BLaER1 treated with 17β-estradiol and CSF1 and Interleukin-3, amounts not matched to agents 10 nM and 100 nM (cell line): Measurements from ENCODE around the gene PCDHGA10.
"Not testable (repeated sequence)": the region's sequence is repeated elsewhere in the genome, so short reads cannot be mapped to it uniquely, and the experiment has no call there.

Source experiments
- H3K27ac ChIP-seq, 11 experiments: shearing (Covaris generic); formaldehyde crosslinking; 2 replicates each; pipeline ENCODE4 v1.8.1; 2022
- H3K27me3 ChIP-seq, 11 experiments: shearing (Covaris generic); formaldehyde crosslinking; 2 replicates each; pipeline ENCODE4 v1.8.1; 2022
- H3K36me3 ChIP-seq, 11 experiments: shearing (Covaris generic); formaldehyde crosslinking; 2 replicates each; pipeline ENCODE4 v1.8.1; 2022
- H3K4me1 ChIP-seq, 10 experiments: shearing (Covaris generic); formaldehyde crosslinking; 2 replicates each; pipeline ENCODE4 v1.8.1; 2022
- H3K4me2 ChIP-seq, 11 experiments: shearing (Covaris generic); formaldehyde crosslinking; 2 replicates each; pipeline ENCODE4 v1.8.1; 2022
- H3K4me3 ChIP-seq, 10 experiments: shearing (Covaris generic); formaldehyde crosslinking; 2 replicates each; pipeline ENCODE4 v1.8.1; 2022
- H3K9ac ChIP-seq, 11 experiments: shearing (Covaris generic); formaldehyde crosslinking; 2 replicates each; pipeline ENCODE4 v1.8.1; 2022
- H3K9me3 ChIP-seq, 11 experiments: shearing (Covaris generic); formaldehyde crosslinking; replicated peaks in 1 of 11; 2 replicates each; pipeline ENCODE4 v1.8.1; 2022
- H4K20me1 ChIP-seq, 11 experiments: shearing (Covaris generic); formaldehyde crosslinking; 2 replicates each; pipeline ENCODE4 v1.8.1; 2022
- Cebpa-rat ChIP-seq, 11 experiments: shearing (Covaris generic); IDR thresholded peaks; 2 replicates each; pipeline ENCODE4 v1.8.1; 2022

The PCDHGA10 gene

GRCh38 chr5:141419074-141419880, 6.5 kb downstream of the PCDHGA10 start:
- H4K20me1 ChIP-seq, result no peaks in the 10 kb centered on the region
- H3K27me3 ChIP-seq, result peaks cover 14 to 54% (median 43%) of the 10 kb centered on the region in 11 experiments
- H3K4me2 ChIP-seq, result no peak overlapping the region
- peaks cover 73 to 82% (median 76%) of the 10 kb centered on the region in 11 experiments for H3K9me3 ChIP-seq
- no peak for TF ChIP-seq Cebpa-rat (IDR thresholded peaks at IDR 0.05)
- peak overlapping the region in 4 of 10 experiments; percentile 23 to 48 (median 37); a peak in 3 of 20 replicates for H3K4me3 ChIP-seq
- no peak overlapping the region for H3K27ac ChIP-seq
- no peak overlapping the region for H3K9ac ChIP-seq
- H3K36me3 ChIP-seq, result peaks cover 0 to 47% (median 27%) of the 10 kb centered on the region in 11 experiments; a peak in 14 of 22 replicates
- peaks cover 0 to 16% (median 7%) of the 10 kb centered on the region in 10 experiments; a peak in 13 of 20 replicates for H3K4me1 ChIP-seq

- H3K4me1 ChIP-seq, result peaks cover 0 to 3% (median 0%) of the 10 kb centered on the region in 10 experiments; a peak in 2 of 20 replicates
- H3K4me2 ChIP-seq, result no peak within 1 kb of the TSS
- H3K27ac ChIP-seq, result no peak within 1 kb of the TSS
- H3K4me3 ChIP-seq, result peak within 1 kb of the TSS in 6 of 10 experiments; percentile 2 to 35 (median 16); a peak in 4 of 20 replicates
- peaks cover 63 to 77% (median 70%) of the 10 kb centered on the region in 11 experiments for H3K9me3 ChIP-seq
- H3K27me3 ChIP-seq, result peaks cover 8 to 42% (median 31%) of the 10 kb centered on the region in 11 experiments; a peak in 20 of 22 replicates
- H3K9ac ChIP-seq, result no peak within 1 kb of the TSS
- no peaks in the 10 kb centered on the region for H4K20me1 ChIP-seq
- peaks cover 0 to 51% (median 27%) of the 10 kb centered on the region in 11 experiments; a peak in 14 of 22 replicates for H3K36me3 ChIP-seq
- no peak for TF ChIP-seq Cebpa-rat (IDR thresholded peaks at IDR 0.05)
Measured at GRCh38 chr5:141420855-141421488, 8.2 kb downstream of the PCDHGA10 start, which contains the start of gene PCDHGA11. Gene PCDHGA11 (plus strand): TSS chr5:141421051. CDS start chr5:141421228, 177 bp downstream.

- no peak overlapping the region for H3K4me2 ChIP-seq
- no peak overlapping the region for H3K27ac ChIP-seq
Measured at GRCh38 chr5:141421489-141421855, 8.7 kb downstream of the PCDHGA10 start.

GRCh38 chr5:141422742-141423291, 10.0 kb downstream of the PCDHGA10 start:
- Histone ChIP-seq H3K9ac (no peak overlapping the region), H3K4me2 (no peak overlapping the region), H3K36me3 (peaks cover 9 to 68% (median 44%) of the 10 kb centered on the region in 11 experiments; a peak in 17 of 22 replicates), H3K27me3 (peaks cover 8 to 39% (median 29%) of the 10 kb centered on the region in 11 experiments; a peak in 20 of 22 replicates), H3K4me3 (no peak overlapping the region), H3K27ac (no peak overlapping the region), H4K20me1 (no peaks in the 10 kb centered on the region), H3K9me3 (peaks cover 64 to 89% (median 71%) of the 10 kb centered on the region in 11 experiments), H3K4me1 (no peaks in the 10 kb centered on the region)
- TF ChIP-seq Cebpa-rat (IDR thresholded peaks at IDR 0.05), result no peak

More at GRCh38 chr5:141421489-141421855, 8.7 kb downstream of the PCDHGA10 start:
- H3K27me3 ChIP-seq, result peaks cover 8 to 42% (median 31%) of the 10 kb centered on the region in 11 experiments; a peak in 20 of 22 replicates
- H3K4me3 ChIP-seq, result peak overlapping the region in 4 of 10 experiments; percentile 14 to 35 (median 16); a peak in 1 of 20 replicates
- H3K4me1 ChIP-seq, result no peaks in the 10 kb centered on the region
- peaks cover 0 to 55% (median 31%) of the 10 kb centered on the region in 11 experiments; a peak in 14 of 22 replicates for H3K36me3 ChIP-seq
- TF ChIP-seq Cebpa-rat (IDR thresholded peaks at IDR 0.05), result no peak
- H3K9me3 ChIP-seq, result peaks cover 63 to 81% (median 70%) of the 10 kb centered on the region in 11 experiments
- no peaks in the 10 kb centered on the region for H4K20me1 ChIP-seq
- no peak overlapping the region for H3K9ac ChIP-seq

GRCh38 chr5:141427783-141428426, 15.1 kb downstream of the PCDHGA10 start:
- peaks cover 0 to 5% (median 2%) of the 10 kb centered on the region in 10 experiments; a peak in 3 of 20 replicates for H3K4me1 ChIP-seq
- H3K9ac ChIP-seq, result no peak overlapping the region
- peaks cover 0 to 3% (median 0%) of the 10 kb centered on the region in 11 experiments; a peak in 1 of 22 replicates for H3K27me3 ChIP-seq
- no peaks in the 10 kb centered on the region for H4K20me1 ChIP-seq
- H3K36me3 ChIP-seq, result peaks cover 9 to 44% (median 28%) of the 10 kb centered on the region in 11 experiments; a peak in 18 of 22 replicates
- no peak overlapping the region for H3K27ac ChIP-seq
- H3K9me3 ChIP-seq, result peaks cover 42 to 64% (median 50%) of the 10 kb centered on the region in 11 experiments
- H3K4me2 ChIP-seq, result no peak overlapping the region
- TF ChIP-seq Cebpa-rat (IDR thresholded peaks at IDR 0.05), result no peak
- no peak overlapping the region for H3K4me3 ChIP-seq

- TF ChIP-seq Cebpa-rat (IDR thresholded peaks at IDR 0.05), result no peak
- peak within 1 kb of the TSS; percentile 62 to 84 (median 77) for H3K9ac ChIP-seq
- peaks cover 0 to 11% (median 2%) of the 10 kb centered on the region in 10 experiments; a peak in 3 of 20 replicates for H3K4me1 ChIP-seq
- peak within 1 kb of the TSS; percentile 59 to 77 (median 68) for H3K4me3 ChIP-seq
- no peaks in the 10 kb centered on the region for H4K20me1 ChIP-seq
- peaks cover 59 to 78% (median 65%) of the 10 kb centered on the region in 11 experiments for H3K9me3 ChIP-seq
- peaks cover 13 to 48% (median 29%) of the 10 kb centered on the region in 11 experiments; a peak in 18 of 22 replicates for H3K36me3 ChIP-seq
- H3K4me2 ChIP-seq, result peak within 1 kb of the TSS; percentile 69 to 89 (median 82)
- no peaks in the 10 kb centered on the region for H3K27me3 ChIP-seq
- H3K27ac ChIP-seq, result peak within 1 kb of the TSS in 10 of 11 experiments; percentile 37 to 85 (median 76); a peak in 20 of 22 replicates
Measured at GRCh38 chr5:141430332-141431113, 17.7 kb downstream of the PCDHGA10 start, which contains the start of gene PCDHGA12. Gene PCDHGA12 (plus strand): TSS chr5:141430507. CDS start chr5:141430760, 253 bp downstream.

- Histone ChIP-seq H3K36me3 (peaks cover 13 to 45% (median 23%) of the 10 kb centered on the region in 11 experiments; a peak in 18 of 22 replicates), H3K9me3 (peaks cover 63 to 78% (median 68%) of the 10 kb centered on the region in 11 experiments), H4K20me1 (no peaks in the 10 kb centered on the region), H3K4me3 (peak overlapping the region; percentile 59 to 77 (median 68)), H3K27ac (peak overlapping the region in 10 of 11 experiments; percentile 37 to 85 (median 76); a peak in 20 of 22 replicates), H3K4me2 (peak overlapping the region; percentile 69 to 89 (median 82)), H3K9ac (peak overlapping the region; percentile 62 to 84 (median 77)), H3K4me1 (peaks cover 0 to 11% (median 2%) of the 10 kb centered on the region in 10 experiments; a peak in 3 of 20 replicates), H3K27me3 (no peaks in the 10 kb centered on the region)
- no peak for TF ChIP-seq Cebpa-rat (IDR thresholded peaks at IDR 0.05)
Measured at GRCh38 chr5:141431286-141431685, 18.5 kb downstream of the PCDHGA10 start.

GRCh38 chr5:141432308-141432707, 19.5 kb downstream of the PCDHGA10 start:
- H3K27me3 ChIP-seq, H4K20me1 ChIP-seq, H3K9ac ChIP-seq, H3K4me2 ChIP-seq, H3K27ac ChIP-seq: not testable (repeated sequence)
- peaks cover 0 to 11% (median 2%) of the 10 kb centered on the region in 10 experiments; a peak in 3 of 20 replicates for H3K4me1 ChIP-seq
- peaks cover 53 to 78% (median 72%) of the 10 kb centered on the region in 11 experiments for H3K9me3 ChIP-seq
- peak overlapping the region in 7 of 10 experiments; percentile 7 to 77 (median 68); a peak in 11 of 20 replicates for H3K4me3 ChIP-seq
- H3K36me3 ChIP-seq, result peaks cover 9 to 35% (median 16%) of the 10 kb centered on the region in 11 experiments; a peak in 18 of 22 replicates

GRCh38 chr5:141432726-141433125, 19.9 kb downstream of the PCDHGA10 start:
- H3K27ac ChIP-seq, H3K9ac ChIP-seq, H3K27me3 ChIP-seq, H4K20me1 ChIP-seq: not testable (repeated sequence)
- Histone ChIP-seq H3K4me2 (peak overlapping the region in 2 of 11 experiments; percentile 1 to 24; a peak in 2 of 22 replicates), H3K9me3 (peaks cover 52 to 78% (median 72%) of the 10 kb centered on the region in 11 experiments), H3K4me1 (peaks cover 0 to 11% (median 2%) of the 10 kb centered on the region in 10 experiments; a peak in 3 of 20 replicates), H3K36me3 (peaks cover 5 to 31% (median 13%) of the 10 kb centered on the region in 11 experiments; a peak in 18 of 22 replicates), H3K4me3 (peak overlapping the region in 3 of 10 experiments; percentile 14 to 33 (median 24); a peak in 3 of 20 replicates)
